HG02588 (cell line): ENCODE data around the gene TMUB2.

Experiments used
- ATAC-seq: cut with Tn5 transposase; IDR thresholded peaks from one replicate; pipeline ENCODE4 v1.9.1; 2021; ENCODE audit warnings: mild to moderate bottlenecking, moderate library complexity; ENCODE audit not compliant: unreplicated experiment

The TMUB2 gene

DNA sequence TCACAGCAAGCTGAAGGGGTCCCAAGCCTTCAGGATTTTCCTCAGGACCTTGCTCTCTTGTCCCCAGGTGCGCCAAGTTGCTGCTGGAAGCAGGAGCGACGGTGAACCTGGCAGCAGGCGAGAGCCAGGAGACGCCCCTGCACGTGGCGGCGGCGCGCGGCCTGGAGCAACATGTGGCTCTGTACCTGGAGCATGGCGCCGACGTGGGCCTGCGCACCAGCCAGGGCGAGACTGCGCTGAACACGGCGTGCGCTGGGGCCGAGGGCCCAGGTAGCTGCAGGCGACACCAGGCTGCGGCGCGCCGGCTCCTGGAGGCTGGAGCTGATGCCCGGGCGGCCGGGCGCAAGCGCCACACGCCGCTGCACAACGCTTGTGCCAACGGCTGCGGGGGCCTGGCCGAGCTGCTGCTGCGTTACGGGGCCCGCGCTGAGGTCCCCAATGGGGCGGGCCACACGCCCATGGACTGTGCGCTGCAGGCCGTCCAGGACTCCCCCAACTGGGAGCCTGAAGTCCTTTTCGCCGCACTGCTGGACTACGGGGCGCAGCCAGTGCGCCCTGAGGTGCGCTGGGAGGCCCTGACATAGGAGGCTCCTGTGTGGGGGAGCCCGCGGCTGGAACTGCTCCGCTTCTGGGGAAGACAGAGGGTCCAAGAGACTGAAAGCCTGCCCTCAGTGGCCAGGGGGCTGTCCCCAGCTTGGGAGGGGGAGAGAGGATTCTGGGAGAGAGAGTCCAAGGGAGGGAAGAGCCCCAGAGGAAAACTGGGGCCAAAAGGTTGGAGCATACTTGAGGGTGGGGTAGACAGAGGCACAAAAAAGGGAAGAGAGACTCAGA is 9.9 kb upstream of the TMUB2 start:
- ATAC-seq = no peak

DNA sequence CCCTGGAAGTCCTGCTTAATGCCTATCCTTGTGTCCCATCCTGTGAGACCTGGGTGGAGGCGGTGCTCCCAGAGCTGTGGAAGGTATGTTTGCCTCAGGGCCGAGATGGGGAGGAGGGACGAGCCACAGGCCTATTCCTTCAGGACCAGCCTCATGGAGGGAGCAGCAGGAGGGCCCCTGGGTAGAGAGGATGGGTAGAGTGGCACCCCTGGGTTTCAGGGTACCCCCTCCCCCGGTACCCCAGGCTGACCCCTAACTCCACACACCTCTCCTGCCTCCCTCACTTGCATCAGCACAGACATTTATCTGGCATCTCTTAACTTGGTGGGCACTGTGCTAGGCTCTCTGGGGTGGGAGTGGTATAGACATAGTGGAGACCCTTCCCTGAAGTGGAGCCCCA is 9.1 kb upstream of the TMUB2 start:
- no peak for ATAC-seq

DNA sequence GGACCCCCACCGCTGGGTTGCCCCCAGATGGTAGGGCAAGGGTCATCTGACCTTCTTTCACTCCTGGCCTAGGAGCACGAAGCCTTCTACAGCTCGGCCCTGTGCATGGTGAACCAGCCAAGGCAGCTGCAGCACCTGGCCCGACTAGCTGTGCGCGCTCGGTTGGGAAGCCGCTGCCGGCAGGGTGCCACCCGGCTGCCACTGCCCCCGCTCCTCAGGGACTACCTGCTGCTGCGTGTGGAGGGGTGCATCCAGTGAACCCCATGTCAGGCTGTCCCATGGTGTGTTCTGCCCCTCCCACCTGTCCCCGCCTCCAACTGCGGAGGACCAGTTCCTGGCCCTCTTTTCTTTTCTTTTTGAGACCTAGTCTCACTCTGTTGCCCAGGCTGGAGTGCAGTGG is 8.6 kb upstream of the TMUB2 start:
- no peak for ATAC-seq

DNA sequence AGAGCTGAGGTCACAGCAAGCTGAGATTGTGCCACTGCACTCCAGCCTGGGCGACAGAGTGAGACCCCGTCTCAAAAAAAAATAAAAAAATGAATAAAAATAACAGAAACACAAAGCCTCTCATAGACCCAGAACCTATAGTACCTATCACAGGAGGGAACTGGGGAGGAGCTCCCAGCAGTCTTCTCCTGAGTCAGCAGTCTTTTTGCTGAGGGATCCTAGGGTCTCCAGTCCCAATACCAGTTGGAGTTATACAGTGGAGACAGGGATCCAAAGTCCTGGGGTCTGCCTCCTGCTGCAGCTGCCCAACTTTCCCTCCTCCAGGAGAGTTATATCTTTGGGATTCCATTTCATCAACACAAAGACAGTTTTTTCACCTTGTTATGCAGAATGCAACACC is 3.7 kb upstream of the TMUB2 start:
- no peak for ATAC-seq

DNA sequence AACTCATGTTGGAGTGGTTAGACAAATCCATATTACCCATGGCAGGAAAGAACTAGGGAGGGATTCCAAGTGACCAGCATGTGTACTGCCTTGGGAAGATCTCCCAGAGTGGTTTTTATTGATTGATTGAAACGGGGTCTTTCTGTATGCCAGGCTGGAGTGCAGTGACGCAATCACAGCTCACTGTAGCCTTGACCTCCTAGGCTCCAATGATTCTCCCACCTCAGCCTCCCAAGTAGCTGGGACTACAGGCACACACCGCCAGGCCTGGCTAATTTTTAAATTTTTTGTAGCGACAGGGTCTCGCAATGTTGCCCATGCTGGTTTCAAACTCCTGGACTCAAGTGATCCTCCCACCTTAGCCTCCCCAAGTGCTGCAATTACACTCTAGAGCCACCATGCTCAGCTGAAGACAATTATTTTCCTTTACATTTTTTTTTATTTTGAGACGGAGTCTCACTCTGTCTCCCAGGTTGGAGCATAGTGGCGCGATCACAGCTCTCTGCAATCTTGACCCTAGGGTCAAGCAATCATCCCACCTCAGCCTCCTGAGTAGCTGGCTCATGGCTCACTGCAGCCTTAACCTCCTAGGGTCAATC is 2.5 kb upstream of the TMUB2 start:
- no peak for ATAC-seq

DNA sequence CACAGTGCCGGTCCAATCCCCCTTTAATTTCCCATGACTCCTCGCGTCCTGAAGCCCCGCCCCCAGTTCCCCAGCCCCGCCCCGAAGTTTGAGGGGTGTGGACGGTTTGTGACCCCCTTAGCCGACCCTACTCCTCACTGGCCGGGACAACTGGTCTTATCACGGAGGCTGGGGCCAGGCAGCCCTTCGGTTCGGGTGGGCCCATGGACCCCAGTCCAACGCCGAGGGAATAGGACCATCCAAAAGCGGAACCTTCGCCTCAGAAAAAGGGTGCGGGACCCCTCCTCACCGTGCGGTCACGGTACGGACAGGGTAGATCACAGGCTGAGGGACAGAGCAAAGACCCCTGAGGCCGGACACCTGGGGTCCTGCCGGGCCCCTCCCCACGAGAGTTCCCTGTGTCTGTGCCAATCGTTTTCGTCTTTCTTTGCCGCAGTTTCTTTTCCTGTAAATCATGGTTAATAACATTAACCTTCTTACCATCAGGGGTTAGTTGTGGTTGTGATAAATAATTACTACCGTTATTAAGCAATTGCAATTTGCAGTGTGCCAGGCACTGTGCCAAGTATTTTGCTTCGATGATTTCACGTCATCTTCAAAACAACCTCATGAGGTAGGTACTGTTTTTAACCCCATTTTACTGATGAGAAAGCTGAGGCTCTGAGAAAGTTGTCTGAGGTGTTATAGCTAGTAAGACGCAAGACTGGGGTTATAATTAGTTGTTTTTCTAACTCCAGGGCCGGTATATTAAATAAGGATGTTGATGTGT is 543 bp downstream of the TMUB2 start:
- ATAC-seq = peak; percentile 41

DNA sequence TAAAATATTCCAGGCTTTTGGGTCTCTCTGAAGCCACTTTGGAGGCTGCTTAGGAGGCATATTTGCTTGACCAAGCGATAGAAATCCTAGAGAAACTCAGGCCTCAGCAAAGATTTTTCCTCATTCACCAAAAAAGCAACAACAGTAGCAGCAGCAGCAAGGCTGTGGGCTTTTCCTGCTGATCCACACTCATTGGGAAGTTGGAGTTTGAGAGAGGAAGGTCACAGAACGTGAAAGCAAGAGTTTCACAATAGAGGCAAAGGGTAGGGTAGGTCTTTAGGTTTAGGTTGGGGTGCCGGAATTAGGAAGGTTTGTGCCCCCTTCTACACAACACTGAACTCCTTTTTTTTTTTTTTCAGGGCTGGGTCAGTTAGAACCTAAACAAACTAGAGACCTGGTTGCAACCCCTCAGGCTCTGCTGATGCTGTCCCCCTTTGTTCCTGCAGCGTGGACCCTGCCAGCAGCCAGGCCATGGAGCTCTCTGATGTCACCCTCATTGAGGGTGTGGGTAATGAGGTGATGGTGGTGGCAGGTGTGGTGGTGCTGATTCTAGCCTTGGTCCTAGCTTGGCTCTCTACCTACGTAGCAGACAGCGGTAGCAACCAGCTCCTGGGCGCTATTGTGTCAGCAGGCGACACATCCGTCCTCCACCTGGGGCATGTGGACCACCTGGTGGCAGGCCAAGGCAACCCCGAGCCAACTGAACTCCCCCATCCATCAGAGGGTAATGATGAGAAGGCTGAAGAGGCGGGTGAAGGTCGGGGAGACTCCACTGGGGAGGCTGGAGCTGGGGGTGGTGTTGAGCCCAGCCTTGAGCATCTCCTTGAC is 2.0 kb downstream of the TMUB2 start:
- ATAC-seq = no peak

DNA sequence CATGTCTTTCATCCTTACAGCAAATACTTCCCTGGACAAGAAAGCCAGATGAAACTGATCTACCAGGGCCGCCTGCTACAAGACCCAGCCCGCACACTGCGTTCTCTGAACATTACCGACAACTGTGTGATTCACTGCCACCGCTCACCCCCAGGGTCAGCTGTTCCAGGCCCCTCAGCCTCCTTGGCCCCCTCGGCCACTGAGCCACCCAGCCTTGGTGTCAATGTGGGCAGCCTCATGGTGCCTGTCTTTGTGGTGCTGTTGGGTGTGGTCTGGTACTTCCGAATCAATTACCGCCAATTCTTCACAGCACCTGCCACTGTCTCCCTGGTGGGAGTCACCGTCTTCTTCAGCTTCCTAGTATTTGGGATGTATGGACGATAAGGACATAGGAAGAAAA is 3.7 kb downstream of the TMUB2 start:
- no peak for ATAC-seq

DNA sequence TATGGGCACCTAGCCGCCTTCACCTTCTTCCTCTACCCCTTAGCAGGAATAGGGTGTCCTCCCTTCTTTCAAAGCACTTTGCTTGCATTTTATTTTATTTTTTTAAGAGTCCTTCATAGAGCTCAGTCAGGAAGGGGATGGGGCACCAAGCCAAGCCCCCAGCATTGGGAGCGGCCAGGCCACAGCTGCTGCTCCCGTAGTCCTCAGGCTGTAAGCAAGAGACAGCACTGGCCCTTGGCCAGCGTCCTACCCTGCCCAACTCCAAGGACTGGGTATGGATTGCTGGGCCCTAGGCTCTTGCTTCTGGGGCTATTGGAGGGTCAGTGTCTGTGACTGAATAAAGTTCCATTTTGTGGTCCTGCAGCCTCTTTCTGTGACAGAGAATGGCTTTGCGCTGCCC is 4.6 kb downstream of the TMUB2 start:
- ATAC-seq = no peak

DNA sequence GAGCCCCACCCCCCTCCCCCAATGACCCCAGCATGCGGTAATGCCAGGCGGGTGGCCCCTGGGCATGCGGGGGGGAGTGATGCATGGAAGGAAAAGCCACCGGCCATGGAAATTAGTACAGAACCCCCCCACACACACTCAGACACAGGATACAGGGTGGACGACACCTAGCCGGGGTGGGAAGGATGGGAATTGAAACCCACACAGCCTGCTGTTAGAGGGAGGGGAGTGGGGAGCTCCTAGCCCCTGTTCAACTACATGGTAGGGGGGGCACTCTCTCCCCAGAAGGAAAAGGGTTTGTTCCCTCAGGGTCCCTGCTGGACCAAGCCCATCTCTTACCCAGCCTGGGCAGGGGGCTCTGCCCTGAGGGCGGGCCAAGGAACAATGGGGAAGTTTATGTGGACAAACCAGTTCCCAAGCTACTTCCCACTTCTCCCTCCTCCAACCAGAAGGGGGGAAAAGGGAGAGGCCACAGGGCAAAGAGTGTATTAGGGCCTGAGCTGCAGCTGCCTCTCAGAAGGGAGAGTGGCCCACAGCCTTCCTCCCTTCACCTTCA is 5.2 kb downstream of the TMUB2 start:
- ATAC-seq = no peak

DNA sequence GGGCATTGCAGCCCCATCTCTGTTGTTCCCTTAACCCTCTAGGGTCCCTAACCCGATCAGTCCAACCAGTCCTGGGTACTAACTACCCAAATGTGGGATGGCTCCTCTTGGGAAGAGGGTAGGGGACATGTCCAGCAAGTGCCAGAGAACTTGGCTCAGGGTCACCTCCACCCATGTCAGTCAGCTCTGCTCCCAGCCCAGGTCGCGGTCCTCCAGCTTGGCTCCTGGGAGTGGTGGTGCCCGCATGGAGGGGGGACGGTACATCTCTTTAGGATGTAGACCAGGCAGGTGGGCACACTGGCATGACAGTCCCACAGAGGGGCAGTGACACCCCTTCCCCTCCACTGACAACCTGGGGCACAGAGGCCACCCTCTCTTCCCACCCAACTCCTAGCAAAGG is 6.0 kb downstream of the TMUB2 start:
- no peak for ATAC-seq

DNA sequence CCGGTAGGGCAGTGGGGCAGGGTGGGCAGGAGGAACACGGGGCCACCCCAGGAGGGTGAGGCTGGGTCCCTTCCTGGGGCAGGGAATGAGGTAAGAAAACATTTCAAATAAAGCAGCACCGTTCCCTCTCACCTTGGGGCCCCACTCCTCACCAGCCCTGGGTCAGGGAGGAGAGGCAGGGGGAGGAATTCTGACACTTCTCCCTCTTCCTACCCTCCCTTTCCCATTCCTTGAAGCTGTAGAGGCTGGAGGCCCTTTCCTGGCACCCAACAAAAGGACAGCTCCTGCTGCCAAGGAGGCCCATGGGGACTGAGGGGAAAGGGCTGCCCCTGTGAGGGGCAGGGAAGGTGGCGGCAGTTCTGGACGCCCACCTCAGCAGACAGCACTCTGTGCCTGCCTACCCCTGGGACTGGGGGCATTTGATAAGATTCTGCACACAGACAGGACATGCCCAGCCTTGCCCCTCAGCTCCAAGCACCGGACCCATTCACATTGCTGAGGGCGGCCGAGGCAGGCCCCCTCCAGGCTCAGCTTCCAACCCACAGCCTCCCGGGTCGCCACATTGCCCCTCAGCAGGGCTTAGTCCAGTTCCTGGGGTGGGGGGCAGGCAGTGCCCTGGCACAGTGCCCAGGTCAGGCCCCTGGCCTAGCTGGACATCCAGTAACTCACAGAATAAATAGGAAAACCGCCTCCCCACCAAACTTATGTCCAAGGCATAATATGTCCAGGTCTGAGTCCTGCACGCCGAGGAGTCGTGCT is 6.7 kb downstream of the TMUB2 start:
- no peak for ATAC-seq

DNA sequence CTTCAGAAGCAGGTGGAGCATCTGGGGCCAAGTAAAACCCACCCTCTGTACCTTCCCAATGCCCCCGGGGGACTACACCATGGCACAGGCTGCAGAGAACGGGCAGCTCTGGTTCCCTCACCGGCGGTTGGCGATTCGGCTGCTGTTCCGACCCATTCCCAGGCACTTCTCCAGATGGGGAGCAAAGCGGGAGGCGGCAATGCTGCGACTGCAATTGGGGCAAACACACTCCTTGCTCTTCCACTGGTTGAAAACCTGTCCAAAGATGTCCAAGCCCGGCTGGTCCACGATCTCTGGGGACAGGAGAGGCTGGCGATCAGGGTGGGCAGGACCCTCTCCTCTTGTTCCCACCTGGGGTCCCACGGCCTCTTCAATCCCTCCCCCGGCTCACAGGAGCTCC is 10.3 kb downstream of the TMUB2 start:
- ATAC-seq = no peak

DNA sequence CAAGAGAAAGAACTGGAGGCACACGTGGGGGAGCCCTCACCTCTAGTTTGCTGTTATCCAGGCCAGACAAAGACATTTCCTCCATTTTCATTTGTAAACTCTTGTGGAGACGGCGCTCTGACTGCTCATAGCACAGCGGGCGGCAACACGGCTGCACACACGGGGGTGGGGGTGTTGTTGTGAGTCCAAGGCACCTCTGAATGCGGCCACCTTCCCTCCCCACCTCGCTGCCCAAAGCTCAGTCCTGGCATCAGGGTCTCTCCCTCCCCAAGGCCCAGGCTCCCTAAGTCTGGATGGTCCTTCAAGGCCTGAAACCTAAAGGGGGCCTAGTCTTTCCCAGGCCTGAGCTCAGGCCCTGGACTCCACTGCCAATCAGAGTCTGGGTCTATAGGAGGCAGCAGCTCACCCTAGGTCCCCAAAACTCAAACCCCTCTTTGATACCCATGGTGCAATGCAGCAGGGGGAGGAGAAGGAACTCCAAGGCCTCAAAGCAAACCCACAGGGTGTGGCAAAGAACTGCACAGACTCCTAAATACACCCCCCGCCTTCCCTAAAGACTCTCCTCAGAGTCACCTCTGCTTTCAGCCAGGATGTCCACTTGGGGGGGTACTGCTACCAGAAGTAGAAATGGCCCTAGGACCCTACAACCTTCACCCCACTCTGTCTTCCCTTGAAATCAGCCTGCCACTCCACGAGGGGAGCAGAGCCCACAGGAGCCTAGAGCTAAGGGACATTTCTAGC is 11.4 kb downstream of the TMUB2 start:
- ATAC-seq = no peak

DNA sequence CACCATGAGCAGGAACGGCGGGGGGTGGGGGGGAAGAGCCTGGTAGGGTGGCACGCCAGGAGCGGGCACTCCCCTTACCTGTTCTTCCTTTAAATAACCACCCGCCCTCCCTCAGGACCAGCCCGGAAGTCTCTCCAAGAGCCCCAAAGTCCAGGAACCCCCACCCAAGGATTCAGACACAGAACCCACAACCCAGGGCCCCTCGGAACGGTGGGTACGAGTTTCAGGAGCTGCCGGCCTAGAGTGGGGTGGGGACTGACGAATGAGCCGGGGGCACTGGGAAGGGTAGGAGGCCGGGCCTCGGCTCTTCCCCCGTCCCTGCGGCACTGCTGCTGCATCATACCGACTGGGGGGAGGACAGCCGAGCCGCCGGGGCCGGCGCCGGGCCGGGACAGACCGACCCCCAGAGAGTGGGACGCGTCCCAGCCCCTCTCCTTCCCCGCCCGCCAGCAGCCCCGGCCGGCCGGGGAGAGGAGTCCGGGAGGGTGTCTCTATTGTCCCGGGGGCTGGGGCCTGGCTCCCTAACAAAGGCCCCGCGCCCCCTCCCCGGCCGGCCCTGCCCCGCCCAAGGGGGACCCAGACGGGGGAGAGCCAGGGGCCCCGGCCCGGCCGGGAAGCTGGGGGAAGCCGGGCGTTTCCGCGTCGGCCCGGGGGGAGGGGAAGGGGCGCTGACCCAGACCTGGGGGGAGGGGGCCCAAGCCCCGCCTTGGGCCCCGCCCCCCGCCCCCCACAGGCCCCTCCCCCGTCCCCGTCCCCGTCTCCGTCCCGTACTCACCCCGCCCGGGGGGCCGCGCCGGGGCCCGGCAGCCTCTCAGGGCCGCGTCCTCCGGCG is 12.2 kb downstream of the TMUB2 start:
- peak; percentile 28 for ATAC-seq

DNA sequence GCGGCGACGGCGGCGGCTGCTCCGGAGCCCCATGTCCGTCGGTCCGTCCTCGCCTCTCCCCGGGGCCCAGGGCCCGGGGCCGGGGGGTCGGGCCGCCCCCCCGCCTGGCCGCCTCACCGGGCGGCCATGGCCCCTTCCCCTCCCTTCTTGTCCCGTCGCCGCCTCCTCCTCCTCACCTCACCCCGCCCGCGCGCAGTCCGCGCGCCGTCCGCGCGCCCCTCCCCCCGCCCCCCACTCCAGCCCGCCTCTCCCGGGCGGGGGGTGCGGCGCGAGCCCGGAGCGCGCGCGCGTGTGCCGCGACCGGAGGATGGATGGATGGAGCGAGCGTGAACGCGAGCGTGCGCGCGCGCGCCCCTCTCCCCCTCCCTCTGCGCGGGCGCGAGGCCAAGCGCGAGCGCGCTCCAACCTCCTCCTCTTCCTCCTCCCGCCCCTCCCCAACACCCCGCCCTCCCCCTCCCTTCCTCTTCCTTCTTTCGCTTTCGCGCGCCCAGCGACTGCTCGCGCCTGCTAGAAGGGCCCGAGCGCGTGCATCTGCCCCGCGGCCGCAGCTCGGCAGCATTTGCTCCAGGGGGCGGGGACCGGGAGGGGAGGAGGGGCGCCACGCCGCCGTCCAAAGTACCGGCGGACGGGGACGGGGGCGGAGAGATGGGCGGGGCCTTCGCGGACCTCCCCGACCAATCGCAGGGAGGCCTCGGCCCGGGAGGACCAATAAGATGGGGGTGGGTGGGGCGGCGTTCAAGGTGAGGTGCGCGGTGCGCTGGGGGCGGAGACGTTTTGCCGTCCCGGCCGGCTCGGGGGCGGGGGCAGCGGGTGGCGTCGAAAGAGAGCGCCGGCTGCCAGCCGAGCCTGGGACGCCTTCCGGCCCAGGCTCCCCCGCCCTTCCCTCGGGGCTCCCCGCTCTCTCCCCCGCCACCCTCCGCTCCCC is 13.0 kb downstream of the TMUB2 start, which contains the start of gene ATXN7L3:
TSS of gene ATXN7L3 (minus strand) at position 332 of the 925 bp plus-strand sequence. CDS start 1,814 bp downstream, outside the sequence.
- ATAC-seq = peak; percentile 65

DNA sequence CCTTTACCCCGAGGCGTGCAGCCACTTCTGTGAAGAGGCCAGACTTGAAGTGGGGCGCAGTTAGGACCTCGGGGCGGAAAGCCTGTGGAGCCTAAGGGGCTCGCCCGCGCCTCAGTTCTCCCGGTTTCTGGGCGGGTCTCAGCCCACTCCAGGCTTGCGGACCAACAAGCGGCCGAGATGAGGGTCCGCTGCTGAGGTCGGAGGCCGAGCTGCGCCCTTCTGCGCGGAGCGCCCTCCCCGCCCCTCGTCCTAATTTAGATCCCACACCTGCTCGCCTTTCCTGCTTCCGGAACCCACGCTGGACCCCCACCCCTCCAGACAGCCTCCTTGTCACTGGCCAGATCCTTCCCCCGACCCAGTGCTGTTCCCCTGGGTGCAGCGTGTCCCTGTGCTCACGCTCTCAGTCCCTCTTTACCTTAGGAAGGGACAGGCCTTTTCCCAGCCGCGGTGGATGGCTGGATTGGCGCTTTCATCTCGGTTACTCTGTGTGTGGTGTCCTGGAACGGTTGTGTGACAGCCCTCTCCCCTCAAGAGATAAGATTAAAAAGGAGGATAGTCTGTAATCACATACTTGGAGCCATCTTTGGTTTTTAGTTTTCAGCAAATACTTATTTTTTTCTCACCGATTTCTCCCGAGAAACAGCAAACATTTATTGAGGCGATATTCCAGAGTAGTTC is 13.8 kb downstream of the TMUB2 start:
- no peak for ATAC-seq
